NCI-H1417 (cell line): ENCODE measurements around the gene PHC2.

ENCODE experiments used
- DNase-seq, 3 experiments: peaks; one replicate each; lab custom pipeline; 2025; lab: John Stamatoyannopoulos, UW

Gene PHC2

GRCh38 chr1:33388805-33389771 lies 41.8 kb downstream of the PHC2 start:
- no peak for DNase-seq

DNA sequence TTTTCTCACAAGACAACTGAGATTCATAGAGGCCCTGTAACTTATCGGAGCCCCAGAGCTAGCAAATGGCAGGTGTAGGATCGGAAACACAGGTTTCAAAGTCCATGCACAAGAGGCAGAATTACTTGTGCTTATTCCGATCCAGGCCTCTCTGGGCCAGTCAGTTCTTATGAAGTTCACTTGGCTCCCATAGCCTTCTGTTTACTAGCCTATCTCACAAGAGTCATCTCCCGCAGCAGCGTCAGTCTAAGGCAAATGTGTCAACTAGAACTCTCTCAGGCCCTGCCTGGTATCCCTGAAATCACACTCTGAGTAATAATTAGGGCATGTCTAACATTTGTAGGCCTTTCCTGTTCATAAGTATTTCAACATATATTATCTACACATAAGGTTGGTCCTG lies 43.3 kb downstream of the PHC2 start:
- DNase-seq = no peak

- DNase-seq = no peak
Observed at GRCh38 chr1:33385251-33385650, 45.6 kb downstream of the PHC2 start.

DNA sequence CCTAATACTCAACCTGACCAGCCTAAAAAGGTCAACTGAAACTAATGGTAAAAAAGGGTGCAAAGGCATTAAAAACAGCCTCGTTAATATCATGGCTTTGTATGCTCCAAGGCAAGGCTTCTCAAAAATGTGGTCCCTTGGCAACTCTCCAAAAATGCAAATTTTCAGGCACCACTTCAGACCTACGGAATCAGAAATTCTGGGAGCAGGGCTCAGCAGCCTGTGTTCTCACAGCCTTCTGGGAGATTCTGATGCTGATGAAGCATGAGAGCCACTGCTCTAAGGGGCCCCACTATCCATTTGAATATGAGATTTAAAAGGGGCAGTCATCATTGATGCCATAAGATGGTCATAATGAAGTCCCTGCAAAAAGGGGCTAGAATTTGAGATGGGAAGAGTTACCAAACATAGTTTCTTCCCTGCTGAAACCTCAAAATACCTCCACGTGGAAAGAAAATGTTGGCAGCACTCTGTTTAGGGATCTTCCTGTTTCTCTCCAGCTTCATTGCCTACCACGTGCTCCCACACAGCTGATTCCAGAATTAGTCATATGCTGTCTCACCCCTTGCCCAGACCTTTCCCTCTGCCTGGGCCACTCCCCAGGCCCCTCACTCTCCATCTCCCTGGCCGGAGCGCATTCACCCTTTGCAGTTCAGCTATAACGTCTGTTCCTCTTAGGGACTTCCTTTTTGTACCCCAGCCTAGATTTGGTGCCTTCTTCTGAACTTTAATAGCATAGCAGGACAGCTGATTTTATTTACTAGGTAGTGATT lies 46.7 kb downstream of the PHC2 start:
- peak in 2 of 3 experiments; percentile 54 to 64 for DNase-seq

DNA sequence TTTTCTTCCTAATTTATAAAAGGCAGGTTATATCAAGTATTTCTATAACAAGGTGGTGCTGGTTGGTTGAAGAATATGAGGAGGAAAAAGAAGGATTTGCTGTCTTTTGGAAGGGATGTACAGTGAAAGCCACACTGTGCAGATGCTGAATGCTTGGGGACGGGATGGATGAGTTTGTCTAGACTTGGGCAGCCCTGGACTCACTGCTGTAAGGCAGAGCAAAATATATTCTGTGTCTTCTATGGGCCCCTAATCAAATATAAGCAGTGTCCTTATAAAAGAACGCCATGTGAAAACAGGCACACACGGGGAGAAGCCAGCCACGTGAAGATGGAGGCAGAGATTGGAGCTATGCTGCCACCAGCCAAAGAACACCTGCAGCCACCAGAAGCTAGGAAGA lies 47.4 kb downstream of the PHC2 start:
- DNase-seq = no peak

- peak in 2 of 3 experiments; percentile 28 to 38 for DNase-seq
Observed at GRCh38 chr1:33382661-33383415, 48.1 kb downstream of the PHC2 start.

- no peak for DNase-seq
Observed at GRCh38 chr1:33381977-33382376, 48.9 kb downstream of the PHC2 start.

GRCh38 chr1:33380811-33381210 lies 50.1 kb downstream of the PHC2 start:
- DNase-seq = no peak

DNA sequence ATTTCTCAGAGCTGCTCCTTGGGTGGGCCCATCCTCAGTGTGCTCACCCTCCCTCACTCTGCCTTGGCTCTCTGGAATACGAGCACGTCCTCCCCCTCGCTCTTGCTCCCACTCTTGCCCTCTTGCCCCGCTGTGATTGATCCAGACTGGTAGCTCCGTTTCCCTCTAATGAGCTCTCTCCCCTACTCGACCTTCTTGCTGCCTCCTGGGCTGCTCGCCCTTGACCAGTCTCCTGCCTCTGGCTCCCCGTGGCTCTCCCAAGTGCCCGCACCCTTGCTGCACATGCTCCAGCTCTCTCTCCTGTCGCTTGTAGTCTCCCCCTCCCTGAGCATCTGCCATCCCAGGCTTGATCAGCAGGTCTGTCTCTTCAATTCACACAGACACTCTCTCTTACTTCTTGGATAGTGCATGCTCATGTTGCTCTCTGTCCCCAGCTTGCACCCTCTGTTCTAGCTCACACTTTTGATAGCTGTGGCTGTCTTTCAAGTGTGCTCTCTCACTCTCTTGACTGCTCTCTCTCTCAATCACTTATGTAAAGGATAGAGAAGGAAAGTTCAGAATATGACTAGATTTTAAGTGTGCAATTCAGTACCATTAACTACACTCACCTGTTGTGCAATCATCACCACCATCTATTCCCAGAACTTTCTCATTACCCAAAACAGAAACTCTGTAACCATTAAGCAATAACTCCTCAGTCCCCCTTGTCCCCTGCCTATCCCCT lies 51.1 kb downstream of the PHC2 start:
- DNase-seq = peak; percentile 27 to 61 (median 42)

DNA sequence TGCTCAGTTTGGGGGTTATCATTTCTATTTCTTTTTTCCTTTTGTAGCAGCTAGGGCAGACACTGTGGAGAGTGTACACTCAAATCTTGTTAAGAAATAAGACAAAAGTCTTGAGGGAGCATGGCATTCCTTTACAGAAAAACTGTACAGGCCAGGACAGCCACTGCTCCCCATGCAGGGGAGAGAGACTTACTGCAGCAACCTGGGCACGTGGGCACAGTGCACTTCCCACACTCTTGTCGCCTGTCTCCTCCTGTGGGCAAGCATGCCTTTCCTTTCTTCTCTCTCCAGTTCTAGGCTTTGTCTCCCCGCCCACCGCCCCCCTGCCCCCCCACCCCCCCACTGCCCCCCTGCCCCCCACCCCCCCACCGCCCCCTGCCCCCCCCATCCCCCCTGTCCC lies 51.9 kb downstream of the PHC2 start:
- no peak for DNase-seq

- DNase-seq = peak in 2 of 3 experiments; percentile 44 to 68
Observed at GRCh38 chr1:33378524-33378923, 52.4 kb downstream of the PHC2 start.

DNA sequence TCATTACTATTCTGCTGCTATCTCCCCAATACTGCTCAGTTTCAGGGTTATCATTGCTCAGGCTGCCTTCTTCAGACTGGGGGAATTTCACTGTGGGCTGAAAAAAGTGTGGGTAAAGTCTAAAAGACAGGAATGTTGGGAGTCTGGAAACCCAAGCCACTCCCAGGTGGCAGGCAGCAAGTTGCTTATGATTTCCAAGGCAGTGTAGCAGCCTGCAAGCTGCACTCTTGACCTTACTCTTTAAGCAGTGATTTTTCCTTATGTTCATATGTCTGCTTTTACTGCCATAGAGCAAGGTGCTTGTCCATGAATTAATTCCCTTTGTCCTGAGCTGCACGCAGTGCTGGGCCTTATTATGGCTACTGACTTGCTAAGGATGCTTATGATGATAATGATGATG lies 53.1 kb downstream of the PHC2 start:
- DNase-seq = peak; percentile 35 to 77 (median 63)

- peak in 2 of 3 experiments; percentile 45 to 83 for DNase-seq
Observed at GRCh38 chr1:33377013-33377412, 53.9 kb downstream of the PHC2 start.

DNA sequence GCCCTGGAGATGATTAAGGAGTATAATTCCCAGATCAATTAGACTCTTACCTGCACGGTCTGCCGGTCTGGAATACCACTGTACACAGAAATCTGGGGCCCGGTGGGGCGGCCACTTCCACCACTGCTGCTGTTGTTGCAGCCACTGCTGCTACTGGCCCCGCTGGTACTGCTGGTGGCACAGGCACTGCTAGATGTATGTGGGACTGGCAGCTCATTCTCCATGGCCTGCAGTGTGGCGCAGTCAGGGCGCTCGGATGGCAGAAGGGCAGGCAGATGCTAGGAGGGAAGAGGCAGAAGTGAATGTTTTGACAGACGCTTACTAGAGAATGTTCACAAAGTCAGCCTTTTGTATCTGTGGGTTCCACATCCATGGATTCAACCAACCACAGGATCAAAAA lies 55.6 kb downstream of the PHC2 start:
- no peak for DNase-seq

DNA sequence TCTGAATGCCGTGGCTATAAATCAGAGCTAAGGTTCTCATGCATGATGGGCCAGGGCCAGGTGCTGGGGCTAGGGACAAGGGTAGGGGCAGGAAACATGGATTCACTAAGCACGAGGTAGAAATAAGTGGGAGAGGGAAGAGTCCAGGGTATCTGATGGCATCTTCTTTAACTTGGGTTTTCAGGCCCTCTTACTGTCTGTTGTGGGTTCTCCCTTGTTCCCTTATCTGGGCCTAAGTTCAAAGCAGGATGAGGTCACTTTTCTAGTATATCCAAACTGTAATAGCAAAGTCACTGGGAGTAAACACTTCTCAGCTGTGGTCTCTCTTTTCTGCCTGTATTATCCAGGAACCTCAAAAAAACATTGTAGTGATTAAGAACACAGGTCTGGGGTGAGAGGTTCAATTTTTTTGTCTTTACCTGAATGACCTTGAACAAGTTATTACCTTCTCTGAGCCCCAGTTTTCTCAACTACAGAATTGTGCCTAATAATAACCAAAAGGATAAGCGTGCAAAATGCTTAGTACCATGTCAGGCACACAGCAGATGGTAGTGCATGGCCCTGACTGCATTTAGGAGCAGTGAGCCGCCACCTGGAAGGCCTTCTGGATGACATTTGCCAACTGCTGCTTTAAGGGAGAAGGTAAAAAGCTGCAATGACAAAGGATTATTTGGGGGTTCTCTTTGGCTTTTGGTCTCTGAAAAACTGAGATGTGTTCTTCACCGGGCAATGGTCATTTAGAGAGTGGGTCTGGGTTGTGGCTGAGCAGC lies 56.4 kb downstream of the PHC2 start:
- DNase-seq = no peak

- no peak for DNase-seq
Observed at GRCh38 chr1:33373606-33374005, 57.3 kb downstream of the PHC2 start.

GRCh38 chr1:33372677-33373076 lies 58.2 kb downstream of the PHC2 start:
- DNase-seq = no peak

DNA sequence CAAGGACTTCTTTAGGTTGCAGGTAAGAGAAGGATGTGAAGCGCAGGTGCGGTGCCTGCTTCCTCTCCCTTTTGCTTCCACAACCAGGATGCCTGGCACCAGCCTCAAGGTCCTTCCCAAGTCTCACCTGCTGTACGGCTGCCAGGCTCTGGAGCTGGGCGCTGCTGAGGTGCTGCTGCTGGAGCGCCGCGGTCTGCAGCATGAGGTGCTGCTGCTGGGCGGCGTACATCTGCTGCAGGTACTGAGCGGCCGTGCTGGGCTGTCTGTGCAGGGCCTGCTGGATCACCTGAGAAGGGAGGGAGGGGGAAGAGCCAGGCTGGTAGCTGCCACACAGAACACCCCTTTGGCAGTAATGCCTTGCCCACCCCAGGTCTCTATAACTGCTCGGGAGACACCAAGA lies 58.7 kb downstream of the PHC2 start:
- DNase-seq = no peak

GRCh38 chr1:33371334-33371733 lies 59.6 kb downstream of the PHC2 start:
- no peak for DNase-seq

- DNase-seq = no peak
Observed at GRCh38 chr1:33370827-33371226, 60.1 kb downstream of the PHC2 start.

GRCh38 chr1:33370301-33370700 lies 60.6 kb downstream of the PHC2 start:
- no peak for DNase-seq
